HG02623 (cell line): ENCODE data around the gene CFL2.
"Not testable (repeated sequence)": the region's sequence is repeated elsewhere in the genome, so short reads cannot be mapped to it uniquely, and the experiment has no call there.

Experiments used
- ATAC-seq: cut with Tn5 transposase; IDR thresholded peaks from one replicate; pipeline ENCODE4 v1.9.1; 2021; ENCODE audit warnings: moderate library complexity; ENCODE audit not compliant: unreplicated experiment

CFL2 gene

GRCh38 chr14:34714320-34715126, at the start of gene CFL2:
Gene CFL2 (minus strand): TSS chr14:34714593. CDS start chr14:34714540, 53 bp downstream.
- ATAC-seq = peak; percentile 80

GRCh38 chr14:34755215-34755614, 40.8 kb upstream of the CFL2 start:
- ATAC-seq = no peak

DNA sequence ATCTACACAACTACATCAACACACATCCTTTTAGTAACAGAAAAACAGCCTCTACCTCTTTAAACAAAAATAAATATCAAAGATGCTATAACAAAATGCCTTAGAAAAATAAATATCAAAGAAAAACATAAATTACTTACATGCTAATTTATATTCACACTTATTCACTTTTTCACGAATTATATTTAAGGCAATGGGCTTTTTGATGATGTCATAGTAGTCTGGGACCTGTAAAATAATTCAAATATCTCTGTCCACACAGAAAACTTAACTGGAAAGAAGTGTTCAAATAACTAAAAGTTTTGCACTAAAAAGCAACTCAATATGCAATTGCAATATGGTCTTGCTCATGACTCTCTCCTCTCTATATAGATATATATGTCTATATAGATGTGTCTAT, 40.3 kb upstream of the CFL2 start:
- no peak for ATAC-seq

DNA sequence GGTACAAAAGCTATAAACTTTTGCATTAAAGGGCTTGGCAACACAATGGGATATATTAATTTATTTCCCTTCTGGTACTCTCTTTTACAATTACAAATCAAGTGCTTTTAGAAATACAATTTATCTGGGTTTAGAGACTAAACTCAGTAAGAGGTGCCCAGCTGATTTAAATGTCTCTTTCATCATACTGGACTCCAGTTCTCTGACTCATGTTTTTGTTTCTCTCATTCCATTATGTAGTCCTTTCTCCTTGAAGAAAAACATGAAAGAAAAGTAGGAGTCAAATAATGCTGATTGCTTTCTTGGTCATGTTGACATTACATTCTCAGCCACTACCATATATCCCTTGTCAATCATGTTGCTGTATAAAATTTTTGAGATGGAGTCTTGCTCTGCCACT, 36.3 kb upstream of the CFL2 start:
- ATAC-seq = no peak

DNA sequence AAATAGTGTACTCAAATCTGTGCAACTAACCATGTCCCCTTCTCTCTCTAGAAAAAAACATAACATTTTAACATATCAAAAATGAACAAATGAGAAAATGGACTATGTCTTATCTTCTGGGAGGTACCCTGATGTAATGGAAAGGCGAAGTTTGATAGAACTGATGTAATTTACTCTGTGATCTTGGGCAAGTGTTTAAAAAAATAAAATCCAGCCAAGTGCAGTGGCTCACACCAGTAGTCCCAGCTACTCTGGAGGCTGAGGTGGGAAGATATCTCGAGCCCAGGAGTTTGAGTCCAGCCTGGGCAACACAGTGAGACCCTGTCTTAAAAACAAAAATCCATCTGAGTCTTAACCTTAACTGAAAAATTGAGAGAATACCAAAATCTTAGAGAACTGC, 35.8 kb upstream of the CFL2 start:
- ATAC-seq = no peak

- no peak for ATAC-seq
These were observed 35.0 kb upstream of the CFL2 start for GRCh38 chr14:34749408-34749807.

DNA sequence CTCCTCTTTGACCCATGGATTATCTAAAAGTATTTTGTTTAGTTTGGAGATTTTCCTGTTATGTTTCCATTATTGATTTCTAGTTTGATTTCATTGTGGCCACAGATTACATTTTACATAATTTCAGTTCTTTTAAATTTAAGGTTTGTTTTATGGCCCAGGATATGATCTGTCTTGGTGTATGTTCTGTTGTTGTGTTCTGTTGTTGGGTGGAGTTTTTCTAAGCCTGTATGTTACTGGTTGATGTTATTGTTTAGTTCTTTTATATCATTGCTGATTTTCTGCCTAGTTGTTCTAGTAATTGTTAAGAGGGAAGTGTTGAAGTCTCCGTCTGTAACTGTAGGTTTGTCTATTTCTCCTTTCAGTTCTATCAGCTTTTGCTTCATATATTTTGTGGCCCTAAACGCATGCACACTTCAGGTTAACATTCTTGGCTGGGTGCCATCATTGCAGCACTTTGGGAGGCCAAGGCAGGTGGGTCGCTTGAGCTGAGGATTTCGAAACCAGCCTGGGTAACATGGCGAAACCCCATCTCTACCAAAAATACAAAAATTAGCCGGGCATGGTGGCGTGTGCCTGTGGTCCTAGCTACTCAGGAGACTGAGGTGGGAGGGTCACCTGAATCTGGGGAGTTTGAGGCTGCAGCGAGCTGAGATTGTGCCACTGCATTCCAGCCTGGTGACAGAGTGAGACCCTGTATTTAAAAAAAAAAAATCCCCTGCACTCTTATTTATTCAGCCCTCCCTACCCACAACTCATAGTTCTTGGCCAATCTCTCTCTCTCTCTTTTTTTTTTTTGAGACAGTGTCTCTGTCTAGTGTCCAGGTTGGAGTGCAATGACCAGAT, 28.1 kb upstream of the CFL2 start:
- ATAC-seq = no peak

- no peak for ATAC-seq
These were observed 27.4 kb upstream of the CFL2 start for GRCh38 chr14:34741840-34742239.

DNA sequence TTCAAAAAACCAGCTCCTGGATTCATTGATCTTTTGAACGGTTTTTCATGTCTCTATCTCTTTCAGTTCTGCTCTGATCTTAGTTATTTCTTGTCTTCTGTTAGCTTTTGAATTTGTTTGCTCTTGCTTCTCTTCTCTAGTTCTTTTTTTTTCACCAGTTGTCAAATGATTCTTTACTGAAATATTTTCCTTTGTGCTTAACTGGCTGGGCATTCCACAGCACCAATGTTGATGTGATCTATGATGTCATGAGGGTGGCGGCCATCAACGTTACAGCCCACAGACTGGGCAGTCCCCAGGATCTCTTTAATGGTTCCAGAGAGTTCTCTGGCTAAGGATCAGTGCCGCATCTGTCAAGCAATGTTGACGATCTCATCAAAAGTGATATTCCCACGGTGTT, 25.7 kb upstream of the CFL2 start:
- ATAC-seq = not testable (repeated sequence)

DNA sequence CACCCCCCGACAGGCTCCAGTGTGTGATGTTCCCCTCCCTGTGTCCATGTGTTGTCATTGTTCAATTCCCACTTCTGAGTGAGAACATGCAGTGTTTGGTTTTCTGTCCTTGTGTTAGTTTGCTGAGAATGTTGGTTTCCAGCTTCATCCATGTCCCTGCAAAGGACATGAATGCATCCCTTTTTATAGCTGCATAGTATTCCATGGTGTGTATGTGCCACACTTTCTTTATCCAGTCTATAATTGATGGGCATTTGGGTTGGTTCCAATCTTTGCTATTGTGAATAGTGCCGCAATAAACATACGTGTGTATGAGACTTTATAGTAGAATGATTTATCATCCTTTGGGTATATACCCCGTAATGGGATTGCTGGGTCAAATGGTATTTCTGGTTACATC, 22.7 kb upstream of the CFL2 start:
- not testable (repeated sequence) for ATAC-seq

DNA sequence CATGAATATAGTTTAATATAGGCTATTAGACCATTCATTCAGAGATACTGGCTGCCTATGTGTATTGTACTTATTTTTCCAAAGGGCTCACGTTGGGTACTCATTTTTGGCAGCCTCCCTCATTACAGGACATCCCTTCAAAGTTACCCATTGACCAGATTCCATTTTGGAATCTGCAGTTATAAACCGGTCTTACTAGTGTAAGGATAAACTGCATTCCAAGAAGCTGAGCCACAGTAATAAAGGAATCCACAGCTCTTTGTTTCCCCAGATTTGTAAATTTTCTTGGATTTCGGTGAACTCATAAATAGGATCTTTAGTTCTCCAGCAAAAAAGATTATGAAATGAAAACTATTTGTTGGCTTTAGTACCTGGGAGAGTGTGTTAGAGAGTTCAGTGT, 18.9 kb upstream of the CFL2 start:
- ATAC-seq = no peak

DNA sequence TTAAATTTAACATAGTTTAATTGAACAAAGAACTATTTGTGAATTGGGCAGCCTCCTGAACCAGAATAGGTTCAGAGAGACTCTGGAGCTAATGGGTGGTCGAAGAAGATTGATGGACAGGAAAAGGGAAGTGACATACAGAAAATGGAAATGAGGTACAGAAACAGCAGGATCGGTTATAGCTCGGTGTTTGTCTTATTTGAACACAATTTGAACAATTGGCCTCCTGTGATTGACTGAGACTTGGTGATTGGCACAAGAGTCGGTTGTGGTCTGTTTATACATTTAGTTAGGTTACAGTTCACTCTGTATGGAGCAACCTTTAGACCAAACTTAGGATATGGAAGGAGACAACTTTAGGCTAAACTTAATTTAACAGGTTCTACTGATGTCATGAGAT, 18.4 kb upstream of the CFL2 start:
- no peak for ATAC-seq

GRCh38 chr14:34723867-34724266, 9.5 kb upstream of the CFL2 start:
- no peak for ATAC-seq

- ATAC-seq = no peak
These were observed 8.5 kb upstream of the CFL2 start for GRCh38 chr14:34722723-34723545.

GRCh38 chr14:34721129-34721528, 6.7 kb upstream of the CFL2 start:
- ATAC-seq = no peak

DNA sequence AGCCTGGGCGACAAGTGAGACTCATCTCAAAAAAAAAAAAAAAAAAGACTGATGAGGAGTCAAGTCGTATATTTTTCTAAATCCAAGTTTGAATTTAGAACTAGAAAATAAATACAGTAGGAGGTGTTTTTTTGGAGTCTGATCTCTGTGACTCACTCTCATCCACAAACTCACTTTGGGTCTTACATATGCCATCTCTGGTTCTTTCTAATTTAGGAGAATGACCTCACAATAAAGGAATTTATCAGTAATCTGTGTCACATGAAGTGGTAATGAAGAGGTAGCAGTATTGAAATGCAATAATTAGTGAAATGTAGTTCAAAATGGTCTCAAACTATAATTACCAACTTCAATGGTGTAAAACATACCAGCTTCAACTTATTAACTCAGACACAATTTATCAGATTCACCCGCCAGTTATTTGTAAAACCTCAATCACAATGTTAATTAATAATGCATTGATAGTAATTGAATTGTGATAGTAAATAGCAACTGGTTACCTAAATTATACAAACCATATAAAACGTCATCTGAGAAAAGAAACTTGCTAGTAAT, 4.4 kb upstream of the CFL2 start:
- no peak for ATAC-seq

- ATAC-seq = no peak
These were observed 902 bp upstream of the CFL2 start for GRCh38 chr14:34715127-34715863.

DNA sequence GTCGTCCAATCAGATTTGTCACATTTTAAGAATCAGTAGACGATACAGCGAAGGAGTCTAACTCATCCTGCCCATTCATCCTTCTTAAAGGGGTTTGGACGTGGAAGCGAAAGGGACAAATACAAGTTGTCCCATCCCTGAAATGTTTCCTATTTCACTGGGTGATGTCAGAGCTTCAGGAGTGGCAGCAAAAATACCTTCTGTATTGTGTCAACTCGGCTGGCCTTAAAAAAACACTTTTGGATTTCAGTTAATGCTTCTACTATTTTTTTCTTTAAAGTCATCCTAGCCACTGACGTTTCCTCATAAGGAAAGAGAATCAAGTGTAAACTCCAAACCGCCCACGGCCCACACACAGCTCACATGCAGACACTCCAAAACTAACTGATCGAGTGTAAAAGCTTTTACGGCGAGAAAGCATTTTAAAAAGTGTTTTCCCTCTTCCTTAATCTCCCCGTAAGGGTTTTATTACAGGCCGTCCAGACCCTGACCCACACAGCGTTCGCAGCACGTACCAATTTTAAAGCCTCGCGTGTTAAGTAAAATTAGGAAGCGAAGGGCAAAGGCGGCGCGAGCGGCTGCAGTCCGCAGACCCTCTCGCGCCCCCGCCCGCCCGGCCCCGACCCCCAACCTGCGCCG, 593 bp downstream of the CFL2 start:
- ATAC-seq = peak; percentile 8

- ATAC-seq = no peak
These were observed 1.2 kb downstream of the CFL2 start for GRCh38 chr14:34713122-34713680.
